22Rv1 (cell line): ENCODE results near the gene HMGN4.

ENCODE experiments used
- ZFX ChIP-seq: fragments of 450-650 bp; IDR thresholded peaks from 2 replicates; pipeline ENCODE4 v1.6.1; 2017; ENCODE audit warnings: antibody characterized with exemption, borderline replicate concordance
- TF ChIP-seq, protein P1 (sequence below): fragments of 450-650 bp; IDR thresholded peaks from 2 replicates; pipeline ENCODE4 v1.5.1; 2017; ENCODE audit warnings: mild to moderate bottlenecking

DNA sequence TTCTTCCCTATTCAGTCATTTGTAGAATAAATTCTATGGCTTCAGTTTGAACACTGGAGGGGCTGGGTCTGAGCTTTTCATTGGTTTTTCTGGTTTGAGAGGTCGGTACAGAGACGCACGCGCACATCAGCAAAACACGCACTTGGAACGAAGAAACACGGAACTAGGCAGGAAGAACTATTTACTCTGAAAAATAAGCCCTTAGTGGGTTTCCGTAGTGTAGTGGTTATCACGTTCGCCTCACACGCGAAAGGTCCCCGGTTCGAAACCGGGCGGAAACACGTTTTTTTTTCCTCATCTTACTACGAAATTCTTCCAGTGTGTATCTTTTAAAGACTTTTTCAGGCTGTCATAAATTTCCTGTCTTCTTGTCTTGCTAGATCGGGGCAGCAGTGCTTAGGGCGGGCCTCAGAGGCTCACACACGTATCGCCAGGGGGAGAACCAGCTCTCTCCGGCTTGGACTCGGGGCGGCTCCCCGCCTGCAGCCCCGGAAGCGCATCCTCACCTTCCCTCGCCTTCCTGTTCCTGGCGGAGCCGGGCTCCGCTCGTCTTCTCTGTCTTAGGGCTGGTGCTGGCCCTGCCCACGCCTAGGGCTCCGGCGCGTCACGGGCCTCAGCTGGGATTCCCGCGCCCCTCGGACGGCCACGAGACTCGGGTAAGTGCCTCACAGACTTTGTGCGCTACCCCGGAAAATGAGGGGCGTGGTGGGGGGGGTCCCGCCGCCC lies at the start of gene HMGN4:
- TF ChIP-seq, protein P1, sequence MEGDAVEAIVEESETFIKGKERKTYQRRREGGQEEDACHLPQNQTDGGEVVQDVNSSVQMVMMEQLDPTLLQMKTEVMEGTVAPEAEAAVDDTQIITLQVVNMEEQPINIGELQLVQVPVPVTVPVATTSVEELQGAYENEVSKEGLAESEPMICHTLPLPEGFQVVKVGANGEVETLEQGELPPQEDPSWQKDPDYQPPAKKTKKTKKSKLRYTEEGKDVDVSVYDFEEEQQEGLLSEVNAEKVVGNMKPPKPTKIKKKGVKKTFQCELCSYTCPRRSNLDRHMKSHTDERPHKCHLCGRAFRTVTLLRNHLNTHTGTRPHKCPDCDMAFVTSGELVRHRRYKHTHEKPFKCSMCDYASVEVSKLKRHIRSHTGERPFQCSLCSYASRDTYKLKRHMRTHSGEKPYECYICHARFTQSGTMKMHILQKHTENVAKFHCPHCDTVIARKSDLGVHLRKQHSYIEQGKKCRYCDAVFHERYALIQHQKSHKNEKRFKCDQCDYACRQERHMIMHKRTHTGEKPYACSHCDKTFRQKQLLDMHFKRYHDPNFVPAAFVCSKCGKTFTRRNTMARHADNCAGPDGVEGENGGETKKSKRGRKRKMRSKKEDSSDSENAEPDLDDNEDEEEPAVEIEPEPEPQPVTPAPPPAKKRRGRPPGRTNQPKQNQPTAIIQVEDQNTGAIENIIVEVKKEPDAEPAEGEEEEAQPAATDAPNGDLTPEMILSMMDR = no peak
- TF ChIP-seq ZFX = no peak
